HepG2 (cell line): ENCODE data around the gene RNPEPL1. TPM values are rescaled to one million over a fixed set of nuclear protein-coding genes. Genes with fewer than 3 reads are reported as not detected.

ENCODE experiments used
- CAMTA2 ChIP-seq: sonication (generic); formaldehyde crosslinking; IDR thresholded peaks from 2 replicates; pipeline ENCODE4 v1.4.0; 2020; ENCODE audit warnings: mild to moderate bottlenecking, missing genetic modification reagents, borderline replicate concordance
- FOXK1 ChIP-seq: sonication (generic); formaldehyde crosslinking; IDR thresholded peaks from 2 replicates; pipeline ENCODE4 v1.4.0; 2020; ENCODE audit warnings: low read depth, missing genetic modification reagents, borderline replicate concordance
- FOXO1 ChIP-seq: sonication (generic); formaldehyde crosslinking; IDR thresholded peaks from 2 replicates; pipeline ENCODE4 v1.4.0; 2020; ENCODE audit warnings: missing genetic modification reagents
- LRRFIP1 ChIP-seq: sonication (generic); formaldehyde crosslinking; conservative IDR thresholded peaks from 2 replicates; pipeline ENCODE4 v1.4.0; 2020; ENCODE audit warnings: missing genetic modification reagents
- MXI1 ChIP-seq: IDR thresholded peaks from 3 replicates; pipeline ENCODE4 v1.6.1; 2012; ENCODE audit warnings: low read depth, low read length, inconsistent platforms, borderline replicate concordance
- NFE2 ChIP-seq: sonication (generic); formaldehyde crosslinking; IDR thresholded peaks from 2 replicates; pipeline ENCODE4 v1.4.0; 2020; ENCODE audit warnings: missing genetic modification reagents
- NFKB2 ChIP-seq: sonication (generic); formaldehyde crosslinking; IDR thresholded peaks from 2 replicates; pipeline ENCODE4 v1.4.0; 2020; ENCODE audit warnings: missing genetic modification reagents, borderline replicate concordance
- TFAP4 ChIP-seq: sonication (generic); IDR thresholded peaks from 2 replicates; pipeline ENCODE4 v1.6.1; 2016; ENCODE audit warnings: low read depth, borderline replicate concordance
- ZBED4 ChIP-seq: sonication (generic); formaldehyde crosslinking; IDR thresholded peaks from 2 replicates; pipeline ENCODE4 v1.4.0; 2020; ENCODE audit warnings: missing genetic modification reagents, borderline replicate concordance
- ZFP41 ChIP-seq: sonication (generic); formaldehyde crosslinking; IDR thresholded peaks from 2 replicates; pipeline ENCODE4 v1.4.0; 2020; ENCODE audit warnings: mild to moderate bottlenecking, missing genetic modification reagents, borderline replicate concordance
- ZNF180 ChIP-seq: sonication (generic); formaldehyde crosslinking; IDR thresholded peaks from 2 replicates; pipeline ENCODE4 v1.4.0; 2020; ENCODE audit warnings: low read depth, missing genetic modification reagents, borderline replicate concordance
- ZNF570 ChIP-seq: sonication (generic); formaldehyde crosslinking; IDR thresholded peaks from 2 replicates; pipeline ENCODE4 v1.4.0; 2020; ENCODE audit warnings: mild to moderate bottlenecking, missing genetic modification reagents, borderline replicate concordance
- ZNF746 ChIP-seq: sonication (generic); formaldehyde crosslinking; IDR thresholded peaks from 2 replicates; pipeline ENCODE4 v1.8.0; 2022; ENCODE audit warnings: mild to moderate bottlenecking, missing genetic modification reagents
- ZNF777 ChIP-seq: sonication (generic); formaldehyde crosslinking; IDR thresholded peaks from 2 replicates; pipeline ENCODE4 v1.4.0; 2020; ENCODE audit warnings: missing genetic modification reagents
- ZNF782 ChIP-seq: sonication (generic); formaldehyde crosslinking; IDR thresholded peaks from 2 replicates; pipeline ENCODE4 v1.4.0; 2020; ENCODE audit warnings: missing genetic modification reagents, mild to moderate bottlenecking, borderline replicate concordance
- ZSCAN22 ChIP-seq: sonication (generic); formaldehyde crosslinking; IDR thresholded peaks from 2 replicates; pipeline ENCODE4 v1.4.0; 2020; ENCODE audit warnings: mild to moderate bottlenecking, missing genetic modification reagents
- ZSCAN5A ChIP-seq: sonication (generic); formaldehyde crosslinking; IDR thresholded peaks from 2 replicates; pipeline ENCODE4 v1.8.0; 2022; ENCODE audit warnings: mild to moderate bottlenecking, missing genetic modification reagents, borderline replicate concordance
- polyA plus RNA-seq, 8 experiments: library from polyadenylated mRNA; depleted of rRNA in 3 of 8; stranded (reverse) in 7 of 8; unstranded in 1 of 8; fragments of >200 nt; fragmentation: Illumina TruSeq in 4 of 8; extraction: Trizol in 4 of 8; gene quantifications; 2 replicates each; pipeline versions ENCODE4 v1.2.1 to v1.2.3, GENCODE V29; 2011 to 2016; ENCODE audit warnings: low read depth in 4 of 8, missing spikeins in 1 of 8, mixed read lengths in 1 of 8; ENCODE audit not compliant: insufficient read depth in 1 of 8
- total RNA-seq, 5 experiments: library from RNA; depleted of rRNA; stranded (reverse); fragments of >200 nt; fragmentation: Illumina TruSeq; extraction: Trizol; gene quantifications; 2 replicates each; pipeline ENCODE4 v1.2.3, GENCODE V29; 2016; ENCODE audit warnings: low read depth in 1 of 5

The RNPEPL1 gene
- total and polyA plus RNA-seq, 2 of the 13 experiments (the other 11 are each of a cell fraction or from before 2014, with no cell fraction given): 13.0 to 18.0 TPM

- TF ChIP-seq ZSCAN22 (no peak), ZBED4 (CRISPR knock-in tag) (0 out of 2 replicates have a peak, but pooled peaks have one; percentile 40), MXI1 (peak; percentile 85; the same call in 2 of the 3 replicates), FOXO1 (peak; percentile 19; the same call in 1 of the 2 replicates), ZFP41 (no peak), LRRFIP1 (no peak), ZNF777 (no peak), ZNF746 (no peak), ZNF570 (no peak), TFAP4 (peak; percentile 65; the same call in 1 of the 2 replicates), ZNF180 (CRISPR knock-in tag) (no peak), CAMTA2 (CRISPR knock-in tag) (0 out of 2 replicates have a peak, but pooled peaks have one; percentile 14), ZSCAN5A (peak; percentile 86; the same call in 1 of the 2 replicates), NFKB2 (CRISPR knock-in tag) (peak; percentile 96; the same call in 1 of the 2 replicates), ZNF782 (CRISPR knock-in tag) (no peak; the same call in 1 of the 2 replicates), FOXK1 (CRISPR knock-in tag) (peak; percentile 88), NFE2 (CRISPR knock-in tag) (no peak)
These were observed 36.1 kb downstream of the RNPEPL1 start (continued) for GRCh38 chr2:240604291-240604938.
